PC-3 (cell line): ENCODE results near the gene MOB2. TPM values are rescaled to one million over a fixed set of nuclear protein-coding genes. Genes with fewer than 3 reads are reported as not detected.

Experiments
- ATAC-seq: fragments of 200-7000 bp; cut with Tn5 transposase; 2 replicates; pipeline ENCODE4 v1.9.1; 2020; ENCODE audit warnings: mild to moderate bottlenecking, moderate library complexity
- BruUV-seq: library from RNA; stranded (reverse); fragments of 400-500 nt; replicated peaks from 2 replicates; lab custom pipeline; 2021; lab: Mats Ljungman, UMichigan
- CTCF ChIA-PET: fragments of 300-600 bp; sonication (Branson Sonifier 250); formaldehyde crosslinking; loops from one replicate; lab custom pipeline; 2022; ENCODE audit warnings: antibody characterized with exemption; lab: Charles Lee
- POLR2A ChIA-PET: fragments of 300-600 bp; sonication (Branson Sonifier 250); formaldehyde crosslinking; loops from one replicate; lab custom pipeline; 2022; ENCODE audit warnings: antibody characterized with exemption; ENCODE audit not compliant: unreplicated experiment; lab: Charles Lee
- DNase-seq: peaks from one replicate; pipeline ENCODE4 v3.0.0-alpha.2; 2015
- H2AFZ ChIP-seq: fragments of 300-600 bp; sonication (generic); 2 replicates; pipeline ENCODE4 v1.6.0; 2016; ENCODE audit warnings: antibody characterized with exemption, low read length
- H3F3A ChIP-seq: fragments of 300-600 bp; sonication (generic); one replicate; pipeline ENCODE4 v1.6.0; 2017; ENCODE audit warnings: antibody characterized with exemption, low read length, control low read depth, mild to moderate bottlenecking; ENCODE audit not compliant: unreplicated experiment
- H3K27ac ChIP-seq: fragments of 300-600 bp; sonication (generic); 2 replicates; pipeline ENCODE4 v1.5.1; 2016; ENCODE audit warnings: mild to moderate bottlenecking, low read length
- H3K27me3 ChIP-seq: fragments of 300-600 bp; sonication (generic); 2 replicates; pipeline ENCODE4 v1.6.1; 2016; ENCODE audit warnings: low read length, mixed read lengths
- H3K36me3 ChIP-seq: fragments of 300-600 bp; sonication (generic); 2 replicates; pipeline ENCODE4 v1.6.1; 2016; ENCODE audit warnings: low read depth, mixed run types, low read length, mixed read lengths
- H3K4me1 ChIP-seq: fragments of 300-600 bp; sonication (generic); 2 replicates; pipeline ENCODE4 v1.5.1; 2016; ENCODE audit warnings: low read length; ENCODE audit not compliant: insufficient read depth
- H3K4me2 ChIP-seq: fragments of 300-600 bp; sonication (generic); 2 replicates; pipeline ENCODE4 v1.6.0; 2016; ENCODE audit warnings: low read length
- H3K4me3 ChIP-seq: fragments of 300-600 bp; sonication (generic); 2 replicates; pipeline ENCODE4 v1.5.1; 2016; ENCODE audit warnings: mild to moderate bottlenecking, low read length, mixed read lengths
- H3K79me2 ChIP-seq: fragments of 300-600 bp; sonication (generic); 2 replicates; pipeline ENCODE4 v1.6.1; 2017; ENCODE audit warnings: low read length, mixed read lengths
- H3K9ac ChIP-seq: fragments of 300-600 bp; sonication (generic); 2 replicates; pipeline ENCODE4 v1.6.0; 2016; ENCODE audit warnings: mild to moderate bottlenecking, low read length
- H3K9me2 ChIP-seq: fragments of 300-600 bp; sonication (generic); replicated peaks from 2 replicates; pipeline ENCODE4 v1.6.1; 2016; ENCODE audit warnings: mixed run types, low read length, mixed read lengths
- H3K9me3 ChIP-seq: fragments of 300-600 bp; sonication (generic); 2 replicates; pipeline ENCODE4 v1.6.1; 2016; ENCODE audit warnings: low read length, mixed read lengths
- H4K20me1 ChIP-seq: fragments of 300-600 bp; sonication (generic); 2 replicates; pipeline ENCODE4 v1.6.1; 2016; ENCODE audit warnings: low read length, mixed read lengths
- CTCF ChIP-seq: fragments of 300-600 bp; sonication (generic); conservative IDR thresholded peaks from 2 replicates; pipeline ENCODE4 v1.5.1; 2017; ENCODE audit warnings: antibody characterized with exemption, low read depth, mild to moderate bottlenecking, low read length
- EZH2 ChIP-seq: fragments of 300-600 bp; sonication (generic); IDR thresholded peaks from one replicate; pipeline ENCODE4 v1.6.1; 2017; ENCODE audit warnings: antibody characterized with exemption, mild to moderate bottlenecking, low read length; ENCODE audit not compliant: unreplicated experiment
- EZH2phosphoT487 ChIP-seq: fragments of 300-600 bp; sonication (generic); IDR thresholded peaks from 2 replicates; pipeline ENCODE4 v1.6.1; 2018; ENCODE audit warnings: mild to moderate bottlenecking, antibody characterized with exemption, low read length, borderline replicate concordance
- intact Hi-C: fragments of 100-400 bp; cut with micrococcal nuclease; formaldehyde crosslinking; loops from 2 replicates; pipeline ENCODE4 v1.9.0; 2023
- total RNA-seq: library from RNA; depleted of rRNA; stranded (reverse); fragments of >200 nt; gene quantifications from 2 replicates; pipeline ENCODE4 v1.2.3, GENCODE V29; 2014

Gene MOB2
- total RNA-seq, 1 experiment from 2014 or later = 31.0 TPM

DNA sequence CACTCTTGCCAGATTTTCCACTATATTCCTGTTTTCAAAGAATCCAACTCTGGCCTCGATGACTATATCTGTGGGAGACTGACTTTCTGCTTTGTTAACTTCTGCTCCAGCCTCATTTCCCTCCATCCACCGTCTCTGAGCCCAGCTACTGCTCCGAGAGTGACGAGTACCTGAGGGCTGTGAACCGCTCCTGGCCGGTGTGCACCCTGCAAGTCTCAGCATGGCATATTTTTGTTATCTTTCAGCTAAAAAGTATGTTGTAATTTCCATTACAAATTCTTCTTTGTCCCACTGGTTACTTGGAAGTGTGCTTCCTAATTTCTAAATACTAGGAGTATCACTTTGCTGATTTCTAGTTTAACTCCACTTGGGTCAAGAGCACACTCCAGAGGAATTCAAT is 36.5 kb upstream of the MOB2 start:
- CTCF ChIA-PET = no interaction called here
- BruUV-seq = no TSS peak
- Histone ChIP-seq H3K4me1 (no peaks in the 10 kb centered on the region), H3K79me2 (peaks cover 47% of the 10 kb centered on the region), H3K36me3 (no peaks in the 10 kb centered on the region), H3K4me2 (no peak overlapping the region), H4K20me1 (no peaks in the 10 kb centered on the region), H3K9ac (no peak overlapping the region), H2AFZ (no peak overlapping the region), H3K9me3 (no peaks in the 10 kb centered on the region), H3K9me2 (no peaks in the 10 kb centered on the region), H3K4me3 (no peak overlapping the region), H3F3A (no peaks in the 10 kb centered on the region), H3K27ac (no peak overlapping the region), H3K27me3 (no peaks in the 10 kb centered on the region)
- no peak for ATAC-seq
- intact Hi-C loops = no loop called here
- POLR2A ChIA-PET = no interaction called here
- no peak for DNase-seq
- TF ChIP-seq EZH2phosphoT487 = no peak
- TF ChIP-seq CTCF = no peak
- no peak for TF ChIP-seq EZH2

DNA sequence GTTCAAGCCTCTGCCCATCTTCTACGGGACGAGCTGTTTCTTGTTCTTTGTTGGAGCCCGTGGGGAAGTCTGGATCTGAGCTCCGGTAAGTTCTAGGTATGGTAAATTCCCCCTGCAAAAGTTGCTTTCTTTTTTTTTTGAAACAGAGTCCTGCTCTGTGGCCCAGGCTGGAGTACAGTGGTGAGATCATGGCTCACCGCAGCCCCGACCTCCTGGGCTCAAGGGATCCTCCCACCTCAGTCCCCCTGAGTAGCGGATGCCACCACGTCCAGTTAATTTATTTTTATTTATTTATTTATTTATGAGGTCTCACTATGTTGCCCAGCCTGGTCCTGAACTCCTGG is 35.5 kb upstream of the MOB2 start:
- no peaks in the 10 kb centered on the region for H4K20me1 ChIP-seq
- ChIA-PET POLR2A (no interaction called here), CTCF (no interaction called here)
- no TSS peak for BruUV-seq
- H3K27me3 ChIP-seq = no peaks in the 10 kb centered on the region
- H3K9ac ChIP-seq = no peak overlapping the region
- TF ChIP-seq CTCF (no peak), EZH2 (no peak), EZH2phosphoT487 (no peak)
- no peak overlapping the region for H3K4me2 ChIP-seq
- no peaks in the 10 kb centered on the region for H3K9me3 ChIP-seq
- H3K79me2 ChIP-seq = peaks cover 46% of the 10 kb centered on the region
- H3K9me2 ChIP-seq = no peaks in the 10 kb centered on the region
- H3K36me3 ChIP-seq = no peaks in the 10 kb centered on the region
- no peak overlapping the region for H3K27ac ChIP-seq
- ATAC-seq = no peak
- intact Hi-C loops = no loop called here
- no peak overlapping the region for H2AFZ ChIP-seq
- no peak overlapping the region for H3K4me3 ChIP-seq
- H3F3A ChIP-seq = no peaks in the 10 kb centered on the region
- no peak for DNase-seq
- no peaks in the 10 kb centered on the region for H3K4me1 ChIP-seq

- intact Hi-C loops = no loop called here
- Histone ChIP-seq H3K9me3 (no peaks in the 10 kb centered on the region), H3K27me3 (no peaks in the 10 kb centered on the region), H3K9ac (no peak overlapping the region), H3K9me2 (no peaks in the 10 kb centered on the region), H4K20me1 (no peaks in the 10 kb centered on the region), H3K4me3 (no peak overlapping the region), H2AFZ (no peak overlapping the region), H3F3A (no peaks in the 10 kb centered on the region), H3K79me2 (peaks cover 41% of the 10 kb centered on the region), H3K36me3 (no peaks in the 10 kb centered on the region), H3K27ac (no peak overlapping the region), H3K4me2 (no peak overlapping the region), H3K4me1 (no peaks in the 10 kb centered on the region)
- ChIA-PET POLR2A (no interaction called here), CTCF (no interaction called here)
- BruUV-seq = no TSS peak
- no peak for ATAC-seq
- TF ChIP-seq EZH2 (no peak), EZH2phosphoT487 (no peak), CTCF (no peak)
- DNase-seq = no peak
Measured at GRCh38 chr11:1521382-1522080, 35.0 kb upstream of the MOB2 start.
